Ectodermal cell (in vitro differentiated cells): ENCODE data around the gene CD58.

Source experiments
- H3K27ac ChIP-seq: 2 replicates; pipeline ENCODE4 v1.7.0; 2013; ENCODE audit warnings: mild to moderate bottlenecking, low read depth, low read length; ENCODE audit not compliant: insufficient read depth, poor library complexity, severe bottlenecking
- H3K27me3 ChIP-seq: 2 replicates; pipeline ENCODE4 v1.7.0; 2013; ENCODE audit warnings: mild to moderate bottlenecking, low read length; ENCODE audit not compliant: insufficient read depth, control insufficient read depth, poor library complexity, severe bottlenecking
- H3K36me3 ChIP-seq: one replicate; pipeline ENCODE4 v1.7.0; 2013; ENCODE audit warnings: low read length; ENCODE audit not compliant: control insufficient read depth, insufficient read depth
- H3K4me1 ChIP-seq: one replicate; pipeline ENCODE4 v1.7.0; 2013; ENCODE audit warnings: low read length; ENCODE audit not compliant: control insufficient read depth, insufficient read depth
- H3K4me3 ChIP-seq: 2 replicates; pipeline ENCODE4 v1.7.0; 2013; ENCODE audit warnings: low read depth, low read length, control low read depth; ENCODE audit not compliant: insufficient read depth
- H3K9me3 ChIP-seq: 2 replicates; pipeline ENCODE4 v1.7.0; 2013; ENCODE audit warnings: mild to moderate bottlenecking, low read length, moderate library complexity; ENCODE audit not compliant: control insufficient read depth
- WGBS, 2 experiments: methylation state at CpG; one replicate each; pipeline ENCODE4 v1.1.7; 2013; ENCODE audit warnings: missing lambda C conversion rate in 2 of 2; 5-methylcytosine and 5-hydroxymethylcytosine counted together

CD58 gene

DNA sequence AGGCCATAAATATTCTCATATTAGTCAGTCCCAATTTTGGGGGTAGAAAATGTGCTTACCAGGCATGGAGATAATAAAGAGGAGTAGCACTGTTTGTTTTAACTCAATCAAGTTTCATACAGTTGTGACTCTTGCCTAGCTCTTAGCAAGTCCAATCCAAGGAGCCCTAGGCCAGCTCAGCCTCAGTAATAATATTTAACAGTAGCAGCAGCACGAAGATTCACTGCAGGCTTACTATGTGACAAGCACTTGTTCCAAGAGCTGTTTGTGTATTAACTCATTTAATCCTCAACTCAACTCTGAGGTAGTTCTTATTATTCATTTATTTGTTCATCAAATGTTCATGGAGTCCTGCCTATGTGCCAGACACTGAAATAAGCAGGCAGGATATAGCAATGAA is 12.3 kb downstream of the CD58 start:
- WGBS, 2 experiments = 100% methylated on average over 1 of the region's 1 CpG
- no peaks in the 10 kb centered on the region for H3K36me3 ChIP-seq
- H3K27ac ChIP-seq = no peak overlapping the region
- H3K4me1 ChIP-seq = no peaks in the 10 kb centered on the region
- no peaks in the 10 kb centered on the region for H3K27me3 ChIP-seq
- H3K4me3 ChIP-seq = no peak overlapping the region
- H3K9me3 ChIP-seq = no peaks in the 10 kb centered on the region

- Histone ChIP-seq H3K4me1 (no peaks in the 10 kb centered on the region), H3K4me3 (no peak overlapping the region), H3K27me3 (no peaks in the 10 kb centered on the region), H3K27ac (no peak overlapping the region), H3K9me3 (no peaks in the 10 kb centered on the region), H3K36me3 (no peaks in the 10 kb centered on the region)
- 90 to 91% methylated on average over 3 of the region's 4 CpGs for WGBS, 2 experiments
Observed at GRCh38 chr1:116558140-116558549, 12.7 kb downstream of the CD58 start.

GRCh38 chr1:116557323-116557878 is 13.4 kb downstream of the CD58 start:
- Histone ChIP-seq H3K9me3 (no peaks in the 10 kb centered on the region), H3K4me3 (no peak overlapping the region), H3K27me3 (no peaks in the 10 kb centered on the region), H3K27ac (no peak overlapping the region), H3K4me1 (no peaks in the 10 kb centered on the region), H3K36me3 (no peaks in the 10 kb centered on the region)
- WGBS, 2 experiments = 90 to 96% methylated on average over 4 of the region's 4 CpGs

GRCh38 chr1:116556289-116557006 is 14.4 kb downstream of the CD58 start:
- Histone ChIP-seq H3K27me3 (no peaks in the 10 kb centered on the region), H3K9me3 (no peaks in the 10 kb centered on the region), H3K27ac (no peak overlapping the region), H3K4me3 (no peak overlapping the region), H3K36me3 (no peaks in the 10 kb centered on the region), H3K4me1 (no peaks in the 10 kb centered on the region)
- WGBS, 2 experiments = 93% methylated on average over 6 of the region's 6 CpGs

- H3K27me3 ChIP-seq = no peaks in the 10 kb centered on the region
- H3K36me3 ChIP-seq = no peaks in the 10 kb centered on the region
- no peaks in the 10 kb centered on the region for H3K4me1 ChIP-seq
- no peak overlapping the region for H3K27ac ChIP-seq
- no peaks in the 10 kb centered on the region for H3K9me3 ChIP-seq
- no peak overlapping the region for H3K4me3 ChIP-seq
- 90 to 93% methylated on average over 2 of the region's 2 CpGs for WGBS, 2 experiments
Observed at GRCh38 chr1:116554924-116555323, 15.9 kb downstream of the CD58 start.

DNA sequence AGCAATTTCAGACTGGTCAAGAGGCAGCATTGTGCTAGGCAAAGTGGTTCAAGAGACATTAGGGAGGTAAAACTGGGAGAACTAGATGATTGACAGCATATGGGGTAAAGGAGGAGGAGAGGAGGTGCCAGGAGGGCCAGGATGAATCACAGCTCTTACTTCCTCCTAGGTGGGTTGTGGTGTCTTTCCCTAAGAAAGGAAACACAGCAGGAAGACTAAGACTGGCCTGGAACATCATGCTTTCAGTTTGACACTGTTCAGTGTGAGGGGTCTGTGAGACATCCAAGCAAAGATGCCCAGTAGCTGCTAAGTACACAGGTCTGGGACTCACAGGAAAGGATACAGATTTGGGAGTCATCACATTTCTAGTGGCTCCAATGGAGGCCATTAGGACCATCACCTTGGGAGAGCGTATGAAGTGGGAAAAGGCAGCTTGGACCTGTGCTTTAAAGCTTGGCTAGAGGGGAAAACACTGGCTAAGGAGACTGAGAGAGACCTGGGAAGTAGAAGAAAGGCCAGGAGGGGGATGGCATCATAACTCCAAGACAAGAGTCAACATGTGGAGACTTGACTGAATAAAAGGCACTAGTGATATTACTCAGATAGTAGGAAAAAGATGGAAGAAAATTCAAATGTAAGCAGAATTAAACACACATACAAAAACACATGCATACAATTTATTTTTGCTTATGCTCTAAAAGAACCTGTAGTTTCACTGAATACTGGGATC is 17.3 kb downstream of the CD58 start:
- H3K9me3 ChIP-seq = no peaks in the 10 kb centered on the region
- H3K27ac ChIP-seq = no peak overlapping the region
- no peaks in the 10 kb centered on the region for H3K36me3 ChIP-seq
- H3K4me3 ChIP-seq = no peak overlapping the region
- no peaks in the 10 kb centered on the region for H3K4me1 ChIP-seq
- 84 to 90% methylated on average over 1 of the region's 1 CpG for WGBS, 2 experiments
- H3K27me3 ChIP-seq = no peaks in the 10 kb centered on the region

DNA sequence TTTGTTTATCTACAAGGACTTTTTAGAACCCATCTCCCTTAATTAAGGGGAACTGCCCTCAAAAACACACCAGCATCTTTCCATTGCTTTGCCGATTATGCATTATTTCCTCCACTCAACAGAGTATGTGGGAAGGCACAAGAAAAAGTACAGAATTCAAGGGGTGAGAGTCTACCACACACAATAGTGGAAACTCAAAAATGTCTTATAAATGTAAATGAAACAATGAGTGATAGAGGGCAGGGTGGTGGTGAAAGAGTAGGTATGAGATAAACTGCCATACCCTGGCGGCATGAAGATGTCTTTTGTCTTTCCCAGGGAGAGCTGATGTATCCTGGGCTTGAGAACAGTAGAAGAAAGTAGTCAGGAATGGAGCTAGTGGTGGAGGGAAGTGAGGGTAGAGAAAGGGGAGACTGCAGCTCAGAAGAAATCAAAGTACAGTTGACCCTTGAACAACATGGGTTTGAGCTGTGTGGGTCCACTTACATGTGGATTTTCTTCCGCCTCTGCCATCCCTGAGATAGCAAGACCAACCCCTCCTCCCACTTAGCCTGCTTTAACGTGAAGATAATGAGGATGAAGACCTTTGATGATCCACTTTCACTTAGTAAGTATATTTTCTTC is 24.4 kb downstream of the CD58 start:
- 91 to 96% methylated on average over 2 to 4 of the region's 4 CpGs for whole genome bisulfite sequencing, 2 experiments
- no peaks in the 10 kb centered on the region for H3K4me1 ChIP-seq
- H3K27ac ChIP-seq = no peak overlapping the region
- no peaks in the 10 kb centered on the region for H3K9me3 ChIP-seq
- H3K36me3 ChIP-seq = no peaks in the 10 kb centered on the region
- H3K4me3 ChIP-seq = no peak overlapping the region
- H3K27me3 ChIP-seq = no peaks in the 10 kb centered on the region

DNA sequence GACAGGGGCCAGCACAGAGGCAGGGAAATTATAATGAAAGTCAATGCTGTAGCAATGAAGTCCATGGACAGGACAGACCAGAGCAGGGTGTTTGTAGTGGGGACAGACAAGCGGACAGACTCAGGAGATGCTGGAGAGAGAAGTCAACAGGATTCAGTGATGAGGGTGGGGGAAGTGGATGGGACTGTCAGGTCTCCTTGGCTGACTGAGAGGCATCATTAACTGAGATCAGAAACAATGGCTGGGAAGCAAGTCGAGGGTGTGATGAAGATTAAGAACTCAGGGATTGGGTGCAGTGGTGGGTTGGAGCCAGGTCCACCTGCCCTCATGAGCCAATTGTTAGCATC is 25.5 kb downstream of the CD58 start:
- Histone ChIP-seq H3K4me1 (no peaks in the 10 kb centered on the region), H3K27me3 (no peaks in the 10 kb centered on the region), H3K36me3 (no peaks in the 10 kb centered on the region), H3K9me3 (no peaks in the 10 kb centered on the region), H3K27ac (no peak overlapping the region), H3K4me3 (no peak overlapping the region)
- 89 to 96% methylated on average over 2 of the region's 2 CpGs for WGBS, 2 experiments

DNA sequence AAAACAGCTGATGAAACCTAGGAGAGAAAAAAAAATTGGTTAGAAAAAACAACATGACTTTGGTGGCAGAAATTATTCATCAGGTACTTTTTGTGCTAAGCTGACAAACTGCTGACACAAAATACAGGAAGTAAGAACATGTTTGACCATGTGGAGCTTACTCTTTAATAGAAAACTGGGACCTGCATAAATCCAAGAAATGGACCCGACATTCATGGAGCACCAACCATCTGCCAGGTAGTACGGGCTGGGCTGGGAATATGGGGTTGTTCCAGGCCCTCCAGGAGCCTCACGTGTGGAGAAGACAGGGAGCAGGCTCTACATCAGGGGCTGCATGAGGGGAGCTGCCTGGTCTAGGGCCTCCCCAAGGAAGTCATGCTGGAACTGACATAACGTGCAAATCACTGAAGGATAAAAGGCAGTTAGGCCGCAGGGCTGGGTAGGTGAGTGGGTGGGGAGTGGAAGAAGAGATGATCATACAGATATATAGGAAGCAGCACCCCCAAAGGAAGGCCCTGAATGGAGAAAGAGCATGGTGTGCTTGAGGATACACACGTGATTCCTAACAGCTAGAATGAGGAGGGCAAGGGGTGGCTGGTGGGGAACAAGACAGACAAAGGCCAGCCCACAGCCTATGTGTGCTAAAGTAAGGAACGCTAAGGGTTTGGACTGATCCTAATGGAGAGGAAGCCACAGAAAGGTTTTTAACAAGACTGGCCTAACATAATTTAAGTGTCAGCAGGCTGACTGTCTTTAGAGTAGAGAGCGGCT is 26.1 kb downstream of the CD58 start:
- Histone ChIP-seq H3K27me3 (no peaks in the 10 kb centered on the region), H3K27ac (no peak overlapping the region), H3K4me1 (no peaks in the 10 kb centered on the region), H3K36me3 (no peaks in the 10 kb centered on the region), H3K4me3 (no peak overlapping the region), H3K9me3 (no peaks in the 10 kb centered on the region)
- WGBS, 2 experiments = 93% methylated on average over 8 of the region's 8 CpGs

DNA sequence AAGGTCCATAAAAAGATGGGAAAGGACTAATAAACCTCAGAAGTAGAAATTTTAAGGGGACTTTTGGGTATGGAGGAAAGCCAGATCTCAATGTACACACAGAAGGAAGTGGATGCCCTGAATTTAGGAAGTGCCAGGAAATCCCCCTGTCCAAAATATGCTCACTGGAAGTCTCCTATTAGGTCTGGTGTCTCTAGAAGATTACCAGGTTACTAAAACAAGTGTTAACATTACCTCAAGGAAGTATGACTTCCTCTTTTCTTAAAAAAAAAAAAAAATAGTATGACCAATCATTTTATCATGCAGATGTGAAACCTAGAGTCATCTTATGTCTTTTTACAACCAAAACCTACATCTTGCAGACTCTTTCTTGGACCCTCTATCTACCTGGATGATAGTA is 30.7 kb downstream of the CD58 start:
- no peak overlapping the region for H3K27ac ChIP-seq
- H3K27me3 ChIP-seq = no peaks in the 10 kb centered on the region
- no peaks in the 10 kb centered on the region for H3K4me1 ChIP-seq
- no peaks in the 10 kb centered on the region for H3K36me3 ChIP-seq
- H3K4me3 ChIP-seq = no peak overlapping the region
- no peaks in the 10 kb centered on the region for H3K9me3 ChIP-seq
